WTC11 (cell line): Measurements from ENCODE around the gene NEK7.

Experiments used
- NR2C2 ChIP-seq: sonication (generic); formaldehyde crosslinking; IDR thresholded peaks from 2 replicates; pipeline ENCODE4 v1.8.0; 2022; ENCODE audit warnings: mild to moderate bottlenecking, missing genetic modification reagents
- NR3C1 ChIP-seq: sonication (generic); formaldehyde crosslinking; conservative IDR thresholded peaks from 2 replicates; pipeline ENCODE4 v1.8.1; 2023; ENCODE audit warnings: low read depth, mild to moderate bottlenecking, missing genetic modification reagents
- SMAD4 ChIP-seq: sonication (generic); formaldehyde crosslinking; IDR thresholded peaks from 2 replicates; pipeline ENCODE4 v1.8.0; 2022; ENCODE audit warnings: mild to moderate bottlenecking, missing genetic modification reagents
- TCF7 ChIP-seq: sonication (generic); formaldehyde crosslinking; IDR thresholded peaks from 2 replicates; pipeline ENCODE4 v1.8.0; 2022; ENCODE audit warnings: mild to moderate bottlenecking, low read depth, missing genetic modification reagents, moderate library complexity
- TEAD4 ChIP-seq: sonication (generic); formaldehyde crosslinking; IDR thresholded peaks from 2 replicates; pipeline ENCODE4 v1.8.0; 2022; ENCODE audit warnings: mild to moderate bottlenecking, missing genetic modification reagents
- TF ChIP-seq, protein P1 (sequence below): sonication (generic); formaldehyde crosslinking; conservative IDR thresholded peaks from 2 replicates; pipeline ENCODE4 v1.8.1; 2022; ENCODE audit warnings: mild to moderate bottlenecking, missing genetic modification reagents
- TF ChIP-seq, protein P2 (sequence below): fragments of 200-600 bp; IDR thresholded peaks from 2 replicates; pipeline ENCODE4 v1.8.0; 2022; ENCODE audit warnings: antibody characterized with exemption

DNA sequence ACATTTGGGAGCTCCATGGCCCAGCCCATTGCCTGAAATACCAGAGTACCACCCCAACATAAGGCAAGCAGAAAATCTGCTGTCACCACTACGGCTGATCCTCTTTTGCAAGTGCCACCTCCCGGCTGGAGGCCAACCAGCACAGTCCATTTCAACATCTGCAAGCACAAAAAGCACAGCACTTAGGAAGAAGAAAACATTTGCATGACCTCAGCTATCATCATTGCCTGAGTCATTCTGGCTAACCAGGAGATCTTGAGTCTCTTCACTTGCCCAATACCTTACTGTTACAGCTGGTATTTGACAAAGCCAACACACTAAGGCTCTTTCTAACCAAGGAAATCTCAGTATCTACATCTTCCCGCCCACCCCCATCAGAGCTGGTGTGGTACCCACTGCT is 55.9 kb downstream of the NEK7 start:
- TF ChIP-seq, protein P1, sequence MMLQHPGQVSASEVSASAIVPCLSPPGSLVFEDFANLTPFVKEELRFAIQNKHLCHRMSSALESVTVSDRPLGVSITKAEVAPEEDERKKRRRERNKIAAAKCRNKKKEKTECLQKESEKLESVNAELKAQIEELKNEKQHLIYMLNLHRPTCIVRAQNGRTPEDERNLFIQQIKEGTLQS (CRISPR knock-in tag), result no peak
- TF ChIP-seq SMAD4 (CRISPR knock-in tag), result no peak
- TF ChIP-seq, protein P2, sequence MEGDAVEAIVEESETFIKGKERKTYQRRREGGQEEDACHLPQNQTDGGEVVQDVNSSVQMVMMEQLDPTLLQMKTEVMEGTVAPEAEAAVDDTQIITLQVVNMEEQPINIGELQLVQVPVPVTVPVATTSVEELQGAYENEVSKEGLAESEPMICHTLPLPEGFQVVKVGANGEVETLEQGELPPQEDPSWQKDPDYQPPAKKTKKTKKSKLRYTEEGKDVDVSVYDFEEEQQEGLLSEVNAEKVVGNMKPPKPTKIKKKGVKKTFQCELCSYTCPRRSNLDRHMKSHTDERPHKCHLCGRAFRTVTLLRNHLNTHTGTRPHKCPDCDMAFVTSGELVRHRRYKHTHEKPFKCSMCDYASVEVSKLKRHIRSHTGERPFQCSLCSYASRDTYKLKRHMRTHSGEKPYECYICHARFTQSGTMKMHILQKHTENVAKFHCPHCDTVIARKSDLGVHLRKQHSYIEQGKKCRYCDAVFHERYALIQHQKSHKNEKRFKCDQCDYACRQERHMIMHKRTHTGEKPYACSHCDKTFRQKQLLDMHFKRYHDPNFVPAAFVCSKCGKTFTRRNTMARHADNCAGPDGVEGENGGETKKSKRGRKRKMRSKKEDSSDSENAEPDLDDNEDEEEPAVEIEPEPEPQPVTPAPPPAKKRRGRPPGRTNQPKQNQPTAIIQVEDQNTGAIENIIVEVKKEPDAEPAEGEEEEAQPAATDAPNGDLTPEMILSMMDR, result no peak
- TF ChIP-seq TEAD4, result no peak
- TF ChIP-seq TCF7 (CRISPR knock-in tag), result no peak
- no peak for TF ChIP-seq NR2C2 (CRISPR knock-in tag)
- TF ChIP-seq NR3C1 (CRISPR knock-in tag), result no peak
